ENCODE measurements around the gene GTPBP1.

Gene GTPBP1

GRCh38 chr22:38761202-38762162 is 55.7 kb downstream of the GTPBP1 start:
- no peak for DNase-seq (ENCODE audit: low read depth)

GRCh38 chr22:38762551-38762983 is 56.8 kb downstream of the GTPBP1 start:
- no peak for DNase-seq (ENCODE audit: low read depth)

GRCh38 chr22:38766076-38766777 is 60.5 kb downstream of the GTPBP1 start:
- DNase-seq (ENCODE audit: low read depth), result no peak

DNA sequence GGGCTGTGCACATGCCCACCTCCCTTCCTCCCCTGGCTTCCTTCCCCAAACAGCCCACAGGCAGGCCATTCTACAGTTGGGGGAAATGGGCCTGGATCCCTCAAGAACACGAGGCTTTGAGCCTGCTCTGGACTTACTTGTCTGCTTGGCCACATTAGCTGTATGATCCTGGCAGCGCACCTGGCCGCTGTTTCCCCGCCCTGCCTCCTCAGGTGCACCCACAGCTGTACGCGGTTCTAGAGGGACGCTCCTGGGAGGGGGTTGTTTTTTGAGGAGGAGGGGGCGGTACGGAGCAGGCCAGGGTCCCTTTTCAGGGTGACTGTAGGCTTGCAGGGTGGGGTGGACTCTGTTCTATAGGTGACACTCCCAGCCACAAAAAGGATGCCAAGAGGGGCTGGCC is 61.6 kb downstream of the GTPBP1 start:
- DNase-seq (ENCODE audit: low read depth), result no peak

DNA sequence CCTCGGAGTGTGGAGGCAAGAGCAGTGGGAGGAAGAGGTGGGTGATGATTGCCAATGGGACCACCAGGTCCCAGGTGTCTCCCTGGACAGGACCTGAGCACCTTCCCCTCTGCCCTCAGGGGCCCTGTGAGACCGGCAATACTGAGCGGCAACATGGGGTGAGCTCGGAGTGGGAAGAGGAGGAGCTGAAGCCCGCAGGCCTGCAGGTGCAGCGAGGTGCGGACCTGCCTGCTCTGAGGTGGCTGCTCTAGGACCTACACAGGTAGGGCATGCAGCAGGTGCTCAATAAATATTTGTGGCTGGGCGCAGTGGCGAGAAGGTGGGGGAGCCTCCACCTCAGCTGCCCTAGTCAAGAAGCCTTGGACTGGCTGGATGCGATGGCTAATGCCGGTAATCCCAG is 62.3 kb downstream of the GTPBP1 start:
- no peak for DNase-seq (ENCODE audit: low read depth)

DNA sequence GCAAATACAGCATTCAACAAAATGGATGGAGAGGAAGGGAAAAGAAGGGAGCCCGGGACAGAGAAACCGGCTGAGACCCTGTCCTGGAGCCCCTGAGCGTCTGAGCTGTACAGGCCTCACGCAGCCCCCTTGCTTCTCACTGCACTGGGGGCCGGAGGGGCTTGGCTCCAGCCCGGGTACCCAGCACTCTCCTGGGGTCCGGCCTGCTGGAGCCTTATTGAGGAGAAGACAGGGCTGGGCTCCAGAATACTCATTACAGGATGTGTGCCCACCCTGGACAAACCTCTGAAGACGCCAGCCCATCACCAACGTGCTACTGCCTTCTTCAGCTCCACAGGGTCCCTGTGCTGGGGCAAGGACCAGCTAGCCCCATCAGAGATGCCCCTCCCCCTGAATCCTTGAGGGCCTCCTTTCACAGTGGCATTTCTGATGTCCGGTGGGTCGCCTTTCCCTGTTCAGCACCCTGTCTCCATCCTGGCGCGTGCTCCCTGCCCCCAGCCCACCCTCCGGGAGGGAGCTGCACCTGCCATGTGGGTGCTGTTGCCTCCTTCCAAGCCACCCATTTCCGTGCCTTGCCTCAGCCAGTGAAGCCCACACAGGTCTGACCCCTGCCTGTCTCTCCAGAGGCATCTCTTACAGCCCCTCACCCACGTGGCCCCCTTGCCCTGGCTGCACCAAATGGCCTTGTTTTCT is 64.7 kb downstream of the GTPBP1 start:
- no peak for DNase-seq (ENCODE audit: low read depth)

GRCh38 chr22:38772623-38772873 is 66.8 kb downstream of the GTPBP1 start:
- no peak for DNase-seq (ENCODE audit: low read depth)

- no peak for DNase-seq (ENCODE audit: low read depth)
These were observed 67.7 kb downstream of the GTPBP1 start for GRCh38 chr22:38773363-38773946.

- DNase-seq (ENCODE audit: low read depth), result no peak
These were observed 68.9 kb downstream of the GTPBP1 start for GRCh38 chr22:38774496-38775166.

GRCh38 chr22:38775656-38776055 is 69.9 kb downstream of the GTPBP1 start:
- no peak for DNase-seq (ENCODE audit: low read depth)

DNA sequence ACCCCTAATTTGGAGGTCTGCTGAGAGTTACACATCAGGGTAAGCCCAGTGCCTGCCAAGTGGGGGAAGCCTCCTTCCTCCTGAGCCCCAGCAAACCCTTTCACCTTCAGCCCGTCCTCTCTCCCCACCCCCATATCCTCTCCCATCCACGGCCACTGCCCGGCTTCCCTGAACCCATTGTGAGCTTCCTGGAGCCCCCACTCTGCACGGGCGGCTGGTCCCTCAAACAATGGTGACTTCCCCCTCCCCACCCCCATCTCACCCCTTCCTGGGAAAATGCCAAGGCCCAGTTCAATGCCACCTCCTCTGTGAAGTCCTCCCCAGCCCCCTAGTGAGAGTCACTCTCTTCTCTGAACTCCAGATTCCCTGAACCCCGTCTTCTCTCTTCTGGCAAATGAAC is 70.3 kb downstream of the GTPBP1 start:
- DNase-seq (ENCODE audit: low read depth), result no peak

DNA sequence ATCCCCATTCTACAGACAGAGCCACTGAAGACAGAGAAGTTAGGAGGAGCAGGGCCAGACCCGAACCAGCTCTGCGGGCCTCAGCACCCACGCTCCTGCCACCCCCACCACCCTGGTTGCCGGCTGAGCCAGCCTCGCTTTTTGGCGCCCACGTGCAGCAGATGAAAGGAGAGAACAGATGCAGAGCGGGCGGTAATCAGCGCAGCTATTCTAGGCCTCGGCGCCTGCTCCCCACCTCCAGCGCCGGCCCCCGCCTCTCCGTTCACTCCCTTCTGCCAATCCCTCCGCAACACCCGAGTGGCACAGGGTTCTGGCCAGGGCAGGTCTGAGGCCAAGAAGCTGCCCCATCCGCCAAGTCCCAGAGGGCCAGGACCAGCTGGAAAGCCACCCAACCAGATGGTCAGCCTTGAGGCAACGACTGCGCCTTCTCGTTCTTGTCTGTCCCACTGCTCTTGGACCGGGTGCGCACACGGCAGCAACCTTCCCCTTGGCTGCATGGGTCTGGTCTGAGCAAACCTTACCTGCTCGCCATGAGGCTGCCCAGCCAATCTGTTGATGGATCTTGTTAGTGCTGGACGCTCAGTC is 71.4 kb downstream of the GTPBP1 start:
- no peak for DNase-seq (ENCODE audit: low read depth)

GRCh38 chr22:38781033-38781432 is 75.3 kb downstream of the GTPBP1 start:
- DNase-seq (ENCODE audit: low read depth), result no peak

DNA sequence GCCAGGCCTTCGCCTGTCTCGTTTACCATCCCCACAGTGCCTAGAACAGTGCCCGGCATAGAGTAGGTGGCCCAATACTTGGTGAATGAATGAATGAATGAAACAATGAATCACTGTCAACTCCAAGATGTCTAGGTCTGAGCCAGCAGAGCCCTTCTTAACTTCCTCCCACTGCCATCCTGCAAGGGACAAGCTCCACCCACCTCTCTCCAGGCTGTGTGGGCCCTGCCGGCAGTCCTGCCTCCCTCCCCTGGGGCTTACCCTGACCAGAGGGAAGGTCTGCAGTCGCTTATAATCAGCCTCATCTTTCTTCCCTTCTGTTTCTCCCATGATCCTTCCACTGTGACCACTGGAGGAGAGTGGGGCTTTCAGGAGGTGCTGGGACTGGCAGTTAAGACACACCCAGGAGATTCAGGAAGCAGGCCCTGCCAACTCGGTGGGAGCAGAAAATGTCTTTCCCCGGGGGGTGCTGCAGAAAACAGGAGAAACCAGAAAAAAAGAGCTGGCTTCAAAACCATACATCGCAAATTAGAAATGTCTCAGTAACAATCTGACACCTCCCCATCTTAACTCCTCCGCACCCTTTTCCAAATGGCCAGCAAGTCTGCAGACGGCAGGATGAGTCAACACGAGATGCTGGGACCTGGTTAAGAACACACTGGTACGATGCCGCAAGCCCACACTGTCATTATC is 76.8 kb downstream of the GTPBP1 start:
- no peak for DNase-seq (ENCODE audit: low read depth)

Data from GM04503 (cell line).